ENCODE measurements around the gene ZGPAT. TPM values are rescaled to one million over a fixed set of nuclear protein-coding genes. Genes with fewer than 3 reads are reported as not detected.

The ZGPAT gene
- total RNA-seq, 1 donor: 33.4 TPM

DNA sequence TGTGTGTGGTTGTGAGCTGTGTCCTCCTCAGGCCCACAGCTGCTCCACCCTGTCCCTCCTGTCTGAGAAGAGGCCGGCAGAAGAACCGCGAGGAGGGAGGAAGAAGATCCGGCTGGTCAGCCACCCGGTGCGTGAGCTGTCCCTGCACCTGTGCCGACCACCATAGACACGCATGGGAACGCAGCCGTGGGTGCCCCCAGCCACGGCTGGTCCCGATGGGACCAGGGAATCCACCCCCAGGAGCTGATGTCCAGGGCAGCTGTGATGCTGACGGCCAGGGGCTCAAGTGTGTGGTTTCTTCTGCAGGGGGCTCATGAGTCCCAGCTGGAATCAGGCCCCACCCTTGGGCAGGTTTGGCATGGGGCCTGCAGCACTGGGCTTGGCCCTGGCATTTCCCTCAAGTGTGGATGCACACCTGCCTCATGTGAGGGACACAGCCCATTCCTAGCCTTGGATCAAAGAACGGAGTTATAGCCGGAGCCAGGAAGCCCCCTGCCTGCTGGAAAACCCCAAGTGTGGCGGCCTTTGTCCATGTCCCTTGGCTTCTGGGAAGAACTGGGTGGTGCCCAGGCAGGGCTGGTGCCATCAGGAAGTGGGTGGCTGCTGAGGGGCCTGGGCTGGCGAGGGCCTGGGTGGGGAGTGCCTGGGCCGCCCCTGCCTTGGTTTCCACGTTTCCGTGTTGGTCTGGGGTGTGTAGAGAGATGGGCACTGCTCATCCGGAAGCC lies 16.0 kb upstream of the ZGPAT start:
- no peak for DNase-seq (ENCODE audit: low read depth in 2 of 3, low spot score in 2 of 3)

DNA sequence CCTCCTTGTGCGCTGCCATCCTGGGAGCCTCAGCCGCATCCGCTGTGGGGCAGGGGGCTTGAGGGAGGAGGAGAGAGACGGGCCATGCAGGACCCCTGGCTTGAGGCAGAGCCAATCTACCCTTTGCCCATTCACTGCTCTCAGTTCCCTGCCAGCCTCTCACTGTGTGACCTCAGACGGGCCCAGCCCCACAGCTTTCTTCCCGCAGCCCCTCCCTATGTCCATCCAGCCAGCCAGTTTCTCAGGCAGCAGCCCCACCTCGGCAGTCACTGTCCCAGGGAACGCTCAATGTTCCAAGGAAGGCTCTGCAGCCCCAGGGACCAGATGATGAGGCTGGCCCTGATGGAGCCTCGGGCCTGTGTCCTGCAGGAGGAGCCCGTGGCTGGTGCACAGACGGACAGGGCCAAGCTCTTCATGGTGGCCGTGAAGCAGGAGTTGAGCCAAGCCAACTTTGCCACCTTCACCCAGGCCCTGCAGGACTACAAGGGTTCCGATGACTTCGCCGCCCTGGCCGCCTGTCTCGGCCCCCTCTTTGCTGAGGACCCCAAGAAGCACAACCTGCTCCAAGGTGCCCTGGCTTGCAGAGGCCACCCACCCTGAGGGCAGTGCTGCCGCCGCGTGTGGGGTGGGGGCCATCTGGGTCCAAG lies 15.3 kb upstream of the ZGPAT start:
- no peak for DNase-seq (ENCODE audit: low read depth in 2 of 3, low spot score in 2 of 3)

DNA sequence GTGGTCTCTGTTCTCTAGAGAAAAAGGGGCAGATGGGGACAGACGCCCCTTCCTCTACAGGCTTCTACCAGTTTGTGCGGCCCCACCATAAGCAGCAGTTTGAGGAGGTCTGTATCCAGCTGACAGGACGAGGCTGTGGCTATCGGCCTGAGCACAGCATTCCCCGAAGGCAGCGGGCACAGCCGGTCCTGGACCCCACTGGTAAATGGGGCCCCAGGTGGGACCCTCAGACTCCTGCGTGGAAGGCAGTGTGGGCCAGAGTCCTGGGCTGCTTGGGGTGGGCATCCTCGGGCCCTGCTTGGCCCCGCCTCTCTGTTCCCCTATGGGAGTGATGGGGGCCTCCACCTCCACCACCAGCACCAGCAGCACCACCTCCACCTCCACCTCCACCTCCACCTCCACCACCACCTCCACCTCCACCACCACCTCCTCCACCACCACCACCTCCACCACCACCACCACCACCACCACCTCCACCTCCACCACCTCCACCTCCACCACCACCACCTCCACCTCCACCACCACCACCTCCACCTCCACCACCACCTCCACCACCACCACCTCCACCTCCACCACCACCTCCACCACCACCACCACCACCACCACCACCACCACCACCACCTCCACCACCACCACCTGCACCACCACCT lies 14.6 kb upstream of the ZGPAT start:
- DNase-seq (ENCODE audit: low read depth in 2 of 3, low spot score in 2 of 3): no peak

DNA sequence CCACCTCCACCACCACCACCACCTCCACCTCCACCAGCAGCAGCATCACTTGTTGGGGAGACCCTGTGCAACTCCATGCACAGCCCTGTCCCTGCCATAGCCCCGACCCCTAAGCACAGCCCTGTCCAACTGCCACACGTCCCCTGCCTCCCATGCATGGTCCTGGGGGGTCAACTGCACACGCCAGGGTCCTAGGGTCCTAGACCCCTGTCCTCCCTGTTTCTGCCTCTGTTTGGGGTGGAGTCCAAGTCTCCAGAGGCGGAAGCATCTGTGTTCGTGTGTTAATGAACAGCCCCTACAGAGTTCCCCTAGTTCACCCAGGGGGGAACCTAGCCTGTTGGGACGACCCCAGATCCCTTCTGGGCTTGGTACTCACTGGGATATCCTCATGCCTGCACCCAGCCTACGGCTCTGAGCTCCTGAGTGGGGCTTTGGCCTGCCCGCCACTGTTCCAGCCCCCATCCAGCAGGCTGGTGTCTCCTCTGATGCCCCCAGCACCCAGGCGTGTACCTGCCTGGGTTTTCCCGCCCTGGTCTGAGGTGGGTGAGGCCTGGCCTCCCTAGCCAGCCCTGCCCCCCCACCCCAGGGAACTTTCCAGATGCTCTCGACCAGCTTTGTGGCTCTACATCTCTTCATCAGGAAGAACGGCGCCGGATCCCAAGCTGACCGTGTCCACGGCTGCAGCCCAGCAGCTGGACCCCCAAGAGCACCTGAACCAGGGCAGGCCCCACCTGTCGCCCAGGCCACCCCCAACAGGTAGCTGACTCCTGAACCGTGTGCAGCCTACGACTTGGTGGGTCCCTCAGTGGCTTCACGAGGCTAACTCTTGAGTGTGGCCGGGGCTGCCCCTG lies 13.9 kb upstream of the ZGPAT start:
- DNase-seq (ENCODE audit: low read depth in 2 of 3, low spot score in 2 of 3): no peak

DNA sequence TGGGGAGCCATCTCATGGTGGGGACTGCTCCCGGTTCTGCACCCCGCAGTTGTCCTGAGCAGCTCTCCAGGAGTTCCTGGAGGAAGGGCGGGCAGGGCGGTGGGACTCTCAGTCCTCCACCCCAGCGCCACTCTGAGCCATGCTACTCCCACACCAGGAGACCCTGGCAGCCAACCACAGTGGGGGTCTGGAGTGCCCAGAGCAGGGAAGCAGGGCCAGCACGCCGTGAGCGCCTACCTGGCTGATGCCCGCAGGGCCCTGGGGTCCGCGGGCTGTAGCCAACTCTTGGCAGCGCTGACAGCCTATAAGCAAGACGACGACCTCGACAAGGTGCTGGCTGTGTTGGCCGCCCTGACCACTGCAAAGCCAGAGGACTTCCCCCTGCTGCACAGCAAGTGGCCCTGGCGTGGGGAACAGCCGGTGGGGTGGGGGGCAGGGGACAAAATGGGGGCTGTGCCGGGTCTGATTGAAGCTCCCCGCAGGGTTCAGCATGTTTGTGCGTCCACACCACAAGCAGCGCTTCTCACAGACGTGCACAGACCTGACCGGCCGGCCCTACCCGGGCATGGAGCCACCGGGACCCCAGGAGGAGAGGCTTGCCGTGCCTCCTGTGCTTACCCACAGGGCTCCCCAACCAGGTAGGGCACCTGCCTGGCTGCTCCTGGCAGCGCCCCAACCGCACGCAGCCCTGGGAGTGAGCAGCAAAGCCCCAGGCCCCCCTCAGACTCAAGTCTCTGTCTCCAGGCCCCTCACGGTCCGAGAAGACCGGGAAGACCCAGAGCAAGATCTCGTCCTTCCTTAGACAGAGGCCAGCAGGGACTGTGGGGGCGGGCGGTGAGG lies 13.0 kb upstream of the ZGPAT start:
- no peak for DNase-seq (ENCODE audit: low read depth in 2 of 3, low spot score in 2 of 3)

DNA sequence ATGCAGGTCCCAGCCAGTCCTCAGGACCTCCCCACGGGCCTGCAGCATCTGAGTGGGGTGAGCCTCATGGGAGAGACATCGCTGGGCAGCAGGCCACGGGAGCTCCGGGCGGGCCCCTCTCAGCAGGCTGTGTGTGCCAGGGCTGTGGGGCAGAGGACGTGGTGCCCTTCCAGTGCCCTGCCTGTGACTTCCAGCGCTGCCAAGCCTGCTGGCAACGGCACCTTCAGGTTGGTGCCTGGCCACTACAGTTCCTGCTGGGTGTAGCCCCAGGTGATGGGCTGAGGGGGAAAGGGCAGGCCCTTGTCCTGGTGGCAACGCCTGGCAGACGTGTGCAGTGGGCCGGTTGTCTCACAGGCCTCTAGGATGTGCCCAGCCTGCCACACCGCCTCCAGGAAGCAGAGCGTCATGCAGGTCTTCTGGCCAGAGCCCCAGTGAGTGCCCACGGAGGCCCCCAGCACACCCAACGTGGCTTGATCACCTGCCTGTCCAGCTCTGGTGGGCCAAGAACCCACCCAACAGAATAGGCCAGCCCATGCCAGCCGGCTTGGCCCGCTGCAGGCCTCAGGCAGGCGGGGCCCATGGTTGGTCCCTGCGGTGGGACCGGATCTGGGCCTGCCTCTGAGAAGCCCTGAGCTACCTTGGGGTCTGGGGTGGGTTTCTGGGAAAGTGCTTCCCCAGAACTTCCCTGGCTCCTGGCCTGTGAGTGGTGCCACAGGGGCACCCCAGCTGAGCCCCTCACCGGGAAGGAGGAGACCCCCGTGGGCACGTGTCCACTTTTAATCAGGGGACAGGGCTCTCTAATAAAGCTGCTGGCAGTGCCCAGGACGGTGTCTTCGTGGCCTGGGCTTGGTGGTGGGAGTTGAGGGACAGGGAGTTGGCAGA lies 12.2 kb upstream of the ZGPAT start:
- no peak for DNase-seq (ENCODE audit: low read depth in 2 of 3, low spot score in 2 of 3)

DNA sequence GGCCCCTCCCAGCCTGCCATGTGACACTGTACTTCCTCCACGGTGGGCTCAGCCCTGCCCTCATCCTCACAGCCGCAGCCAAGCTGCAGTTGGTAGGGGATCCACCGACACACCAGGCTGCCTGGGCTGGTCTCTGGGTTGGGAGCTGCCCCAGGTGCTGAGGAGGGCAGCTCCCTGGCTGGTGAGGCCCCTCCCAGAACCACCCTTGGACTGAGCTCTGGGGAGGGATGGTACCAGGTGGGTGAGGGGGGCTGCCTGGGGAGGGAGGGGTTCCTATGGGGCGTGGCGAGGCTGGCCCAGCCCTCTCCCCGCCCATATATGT lies 11.6 kb upstream of the ZGPAT start:
- peak in 2 of 3 donors; percentile 83 to 89 for DNase-seq (ENCODE audit: low read depth in 2 of 3, low spot score in 2 of 3)

DNA sequence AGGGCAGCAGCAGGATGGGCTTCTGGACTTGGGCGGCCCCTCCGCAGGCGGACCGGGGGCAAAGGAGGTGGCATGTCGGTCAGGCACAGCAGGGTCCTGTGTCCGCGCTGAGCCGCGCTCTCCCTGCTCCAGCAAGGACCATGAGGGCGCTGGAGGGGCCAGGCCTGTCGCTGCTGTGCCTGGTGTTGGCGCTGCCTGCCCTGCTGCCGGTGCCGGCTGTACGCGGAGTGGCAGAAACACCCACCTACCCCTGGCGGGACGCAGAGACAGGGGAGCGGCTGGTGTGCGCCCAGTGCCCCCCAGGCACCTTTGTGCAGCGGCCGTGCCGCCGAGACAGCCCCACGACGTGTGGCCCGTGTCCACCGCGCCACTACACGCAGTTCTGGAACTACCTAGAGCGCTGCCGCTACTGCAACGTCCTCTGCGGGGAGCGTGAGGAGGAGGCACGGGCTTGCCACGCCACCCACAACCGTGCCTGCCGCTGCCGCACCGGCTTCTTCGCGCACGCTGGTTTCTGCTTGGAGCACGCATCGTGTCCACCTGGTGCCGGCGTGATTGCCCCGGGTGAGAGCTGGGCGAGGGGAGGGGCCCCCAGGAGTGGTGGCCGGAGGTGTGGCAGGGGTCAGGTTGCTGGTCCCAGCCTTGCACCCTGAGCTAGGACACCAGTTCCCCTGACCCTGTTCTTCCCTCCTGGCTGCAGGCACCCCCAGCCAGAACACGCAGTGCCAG lies 11.0 kb upstream of the ZGPAT start, which contains the start of gene TNFRSF6B:
Gene TNFRSF6B (plus strand): TSS at position 25 of the 729 bp plus-strand sequence. CDS start 116 bp downstream, at position 141.
- DNase-seq (ENCODE audit: low read depth in 2 of 3, low spot score in 2 of 3): no peak

DNA sequence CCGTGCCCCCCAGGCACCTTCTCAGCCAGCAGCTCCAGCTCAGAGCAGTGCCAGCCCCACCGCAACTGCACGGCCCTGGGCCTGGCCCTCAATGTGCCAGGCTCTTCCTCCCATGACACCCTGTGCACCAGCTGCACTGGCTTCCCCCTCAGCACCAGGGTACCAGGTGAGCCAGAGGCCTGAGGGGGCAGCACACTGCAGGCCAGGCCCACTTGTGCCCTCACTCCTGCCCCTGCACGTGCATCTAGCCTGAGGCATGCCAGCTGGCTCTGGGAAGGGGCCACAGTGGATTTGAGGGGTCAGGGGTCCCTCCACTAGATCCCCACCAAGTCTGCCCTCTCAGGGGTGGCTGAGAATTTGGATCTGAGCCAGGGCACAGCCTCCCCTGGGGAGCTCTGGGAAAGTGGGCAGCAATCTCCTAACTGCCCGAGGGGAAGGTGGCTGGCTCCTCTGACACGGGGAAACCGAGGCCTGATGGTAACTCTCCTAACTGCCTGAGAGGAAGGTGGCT lies 10.4 kb upstream of the ZGPAT start:
- DNase-seq (ENCODE audit: low read depth in 2 of 3, low spot score in 2 of 3): peak in 1 of 3 donors; percentile 40

DNA sequence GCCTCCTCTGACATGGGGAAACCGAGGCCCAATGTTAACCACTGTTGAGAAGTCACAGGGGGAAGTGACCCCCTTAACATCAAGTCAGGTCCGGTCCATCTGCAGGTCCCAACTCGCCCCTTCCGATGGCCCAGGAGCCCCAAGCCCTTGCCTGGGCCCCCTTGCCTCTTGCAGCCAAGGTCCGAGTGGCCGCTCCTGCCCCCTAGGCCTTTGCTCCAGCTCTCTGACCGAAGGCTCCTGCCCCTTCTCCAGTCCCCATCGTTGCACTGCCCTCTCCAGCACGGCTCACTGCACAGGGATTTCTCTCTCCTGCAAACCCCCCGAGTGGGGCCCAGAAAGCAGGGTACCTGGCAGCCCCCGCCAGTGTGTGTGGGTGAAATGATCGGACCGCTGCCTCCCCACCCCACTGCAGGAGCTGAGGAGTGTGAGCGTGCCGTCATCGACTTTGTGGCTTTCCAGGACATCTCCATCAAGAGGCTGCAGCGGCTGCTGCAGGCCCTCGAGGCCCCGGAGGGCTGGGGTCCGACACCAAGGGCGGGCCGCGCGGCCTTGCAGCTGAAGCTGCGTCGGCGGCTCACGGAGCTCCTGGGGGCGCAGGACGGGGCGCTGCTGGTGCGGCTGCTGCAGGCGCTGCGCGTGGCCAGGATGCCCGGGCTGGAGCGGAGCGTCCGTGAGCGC lies 9.8 kb upstream of the ZGPAT start:
- no peak for DNase-seq (ENCODE audit: low read depth in 2 of 3, low spot score in 2 of 3)

DNA sequence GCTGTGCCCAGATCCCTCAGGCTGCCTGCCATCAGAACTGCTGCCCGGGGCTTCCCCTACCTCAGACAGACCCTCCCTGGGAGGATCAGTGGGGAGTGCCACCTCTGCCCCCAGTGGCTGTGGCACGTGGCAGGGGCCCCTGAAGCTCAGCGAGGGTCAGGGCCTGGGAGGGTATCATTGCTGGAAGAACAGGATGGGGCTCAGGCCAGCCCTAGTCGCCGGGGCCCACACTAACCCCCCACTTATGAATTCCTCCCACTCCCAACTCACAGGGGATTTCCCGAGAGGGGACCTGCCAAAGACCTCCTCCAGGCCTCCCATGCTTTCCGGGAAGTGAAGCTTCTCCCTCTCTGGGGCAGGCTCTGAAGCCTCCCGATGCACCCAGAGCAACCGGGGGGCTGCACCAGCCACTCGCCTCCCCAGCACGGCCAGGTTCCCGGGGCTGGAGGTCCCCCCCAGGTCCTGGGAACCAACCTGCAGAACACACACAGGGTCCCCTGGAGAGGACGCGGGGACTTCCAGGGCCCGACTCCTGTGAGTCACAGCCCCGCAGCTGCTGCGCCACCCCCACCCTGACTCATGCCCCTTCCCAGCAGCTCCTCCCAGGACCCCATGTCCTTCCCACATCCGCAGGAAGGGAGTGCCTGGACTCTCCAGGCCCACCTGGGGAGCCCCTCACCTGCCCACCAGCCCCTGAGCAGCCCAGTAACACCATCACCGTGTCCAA lies 8.9 kb upstream of the ZGPAT start:
- DNase-seq (ENCODE audit: low read depth in 2 of 3, low spot score in 2 of 3): no peak

DNA sequence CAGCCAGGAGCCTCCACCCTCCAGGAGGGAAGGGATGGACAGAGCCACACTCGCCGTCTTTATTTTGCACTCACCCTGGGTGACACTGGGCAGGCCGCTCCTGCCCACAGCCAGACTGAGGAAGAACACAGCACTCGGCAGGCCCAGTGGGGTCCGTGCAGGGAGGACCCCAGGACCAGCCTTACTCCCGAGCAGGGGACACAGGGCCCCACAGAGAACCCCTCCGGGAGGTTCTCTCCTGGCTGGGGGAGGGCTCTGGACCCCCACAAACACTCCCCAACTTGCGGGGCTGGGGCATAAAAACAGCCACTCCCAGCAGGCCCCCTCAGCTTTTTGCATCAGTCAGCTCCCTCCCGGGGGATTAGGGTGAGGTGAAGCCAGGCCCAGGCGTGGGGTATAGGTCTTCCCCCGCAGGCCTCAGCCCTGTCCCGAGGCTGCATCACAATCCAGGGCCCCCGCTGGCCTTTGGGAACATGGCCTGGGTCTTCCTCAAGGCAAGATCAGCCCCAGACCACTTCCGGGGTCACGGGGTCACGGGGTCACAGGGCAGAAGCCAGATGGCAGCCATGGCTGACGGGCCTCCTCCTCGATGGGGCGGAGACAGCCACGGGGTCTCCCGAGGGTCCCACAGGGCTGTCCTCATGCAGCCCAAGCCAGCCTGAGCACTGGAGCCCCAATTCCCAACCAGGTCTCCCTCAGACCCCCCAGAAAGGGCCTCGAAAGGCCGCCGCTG lies 8.2 kb upstream of the ZGPAT start:
- no peak for DNase-seq (ENCODE audit: low read depth in 2 of 3, low spot score in 2 of 3)

DNA sequence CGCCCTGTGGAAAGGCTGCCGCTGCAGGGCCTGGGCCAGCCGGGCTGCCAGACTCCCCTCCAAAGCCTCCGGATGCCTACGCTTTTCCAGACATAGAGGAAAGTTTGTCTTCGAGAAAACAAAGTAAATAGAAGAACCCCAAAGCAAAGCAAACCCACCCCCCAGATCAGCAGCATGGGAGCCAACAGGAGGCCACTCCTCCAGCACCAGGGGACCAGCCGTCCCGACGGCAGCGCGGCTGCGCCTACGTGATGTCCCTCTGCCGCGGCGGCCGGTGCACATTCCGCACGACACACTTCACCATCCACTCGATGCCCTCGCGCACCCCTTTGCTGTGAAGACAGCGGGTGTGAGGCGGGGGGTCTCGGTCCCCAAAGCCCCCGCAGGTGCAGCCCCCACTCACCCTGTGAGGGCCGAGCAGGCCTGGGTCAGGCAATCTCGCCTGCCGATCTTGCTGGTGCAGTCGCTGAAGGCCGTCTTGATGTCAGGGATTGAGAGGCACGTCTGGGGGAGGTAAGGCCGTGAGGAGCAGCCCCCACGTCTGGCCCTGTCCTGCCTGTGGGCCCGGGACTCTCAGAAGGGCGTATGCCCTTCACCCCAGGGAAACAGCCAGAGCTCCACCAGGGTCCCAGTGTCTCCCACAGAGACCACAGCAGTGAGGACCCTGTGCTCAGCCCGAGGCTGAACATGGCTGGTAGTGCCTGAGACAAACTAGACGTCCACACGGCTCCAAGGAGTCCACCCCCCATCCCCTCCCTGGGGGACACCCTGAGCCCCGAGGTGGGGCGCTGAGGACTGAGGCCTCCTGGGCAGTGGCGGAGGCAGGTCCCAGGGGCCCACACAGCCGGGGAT lies 7.4 kb upstream of the ZGPAT start:
- no peak for DNase-seq (ENCODE audit: low read depth in 2 of 3, low spot score in 2 of 3)

DNA sequence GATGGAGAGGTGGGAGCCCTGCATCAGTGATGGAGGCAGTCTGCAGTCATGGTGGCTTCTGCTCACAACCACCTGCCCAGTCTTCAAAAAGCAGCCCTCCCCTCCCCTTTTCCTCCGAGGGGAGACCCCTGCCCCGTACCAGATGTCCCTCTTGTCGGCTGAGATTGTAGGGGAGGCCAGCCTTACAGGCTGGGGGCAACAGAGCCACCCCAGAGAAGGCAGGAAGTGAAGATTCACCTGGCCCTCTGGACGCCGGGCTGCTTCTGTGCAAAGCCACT lies 6.8 kb upstream of the ZGPAT start:
- no peak for DNase-seq (ENCODE audit: low read depth in 2 of 3, low spot score in 2 of 3)

DNA sequence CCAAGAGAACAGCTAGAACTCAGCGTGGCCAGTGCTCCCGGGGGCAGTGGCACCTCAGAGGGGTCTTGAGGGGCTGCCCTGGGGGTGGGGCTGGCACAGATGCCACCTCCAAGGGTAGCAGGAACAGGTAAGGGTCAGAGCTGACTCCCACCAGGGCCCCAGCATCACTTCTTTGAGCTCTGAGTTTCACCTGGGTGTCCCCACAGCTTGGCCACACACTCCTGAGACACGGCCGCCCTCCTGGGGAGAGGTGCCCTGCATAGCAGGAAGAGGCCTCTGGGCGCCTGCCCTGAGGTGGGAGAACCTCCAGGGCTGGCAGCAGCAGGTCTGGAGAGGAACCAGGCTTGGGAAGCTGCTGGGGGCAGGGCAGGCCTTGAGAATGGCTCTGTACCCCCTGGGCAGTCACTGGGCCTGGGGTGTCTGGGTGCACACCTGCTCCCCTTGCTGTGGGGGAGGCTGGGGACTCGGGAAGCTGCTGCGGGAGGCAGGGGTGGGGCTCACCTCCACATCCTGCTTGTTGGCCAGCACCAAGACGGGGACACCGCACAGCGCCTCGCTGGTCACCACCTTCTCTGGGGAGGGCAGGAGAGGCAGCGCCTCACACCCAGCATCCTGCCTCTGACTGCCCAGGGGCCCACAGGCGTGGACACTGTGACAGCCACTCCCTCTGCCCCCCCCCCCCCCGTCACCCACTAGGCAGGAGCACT lies 6.4 kb upstream of the ZGPAT start:
- no peak for DNase-seq (ENCODE audit: low read depth in 2 of 3, low spot score in 2 of 3)

All from hematopoietic multipotent progenitor cell (in vitro differentiated cells).